ENCODE data around the gene RGR.

The RGR gene

GRCh38 chr10:84296091-84296981 lies 51.5 kb downstream of the RGR start:
- TF ChIP-seq Cebpa-rat (IDR thresholded peaks at IDR 0.05) = no peak
- H4K20me1 ChIP-seq = no peaks in the 10 kb centered on the region
- H3K27me3 ChIP-seq = no peaks in the 10 kb centered on the region
- no peak overlapping the region for H3K4me3 ChIP-seq
- no peak overlapping the region for H3K9ac ChIP-seq
- H3K27ac ChIP-seq = no peak overlapping the region
- peaks cover 0 to 31% (median 10%) of the 10 kb centered on the region in 10 experiments; a peak in 13 of 20 replicates for H3K4me1 ChIP-seq
- H3K36me3 ChIP-seq = no peaks in the 10 kb centered on the region
- no peaks in the 10 kb centered on the region for H3K9me3 ChIP-seq (replicated peaks in 1 of 11)
- peak overlapping the region in 7 of 11 experiments; percentile 6 to 42 (median 13); a peak in 8 of 22 replicates for H3K4me2 ChIP-seq

- H3K27me3 ChIP-seq = no peaks in the 10 kb centered on the region
- peaks cover 0 to 31% (median 10%) of the 10 kb centered on the region in 10 experiments; a peak in 13 of 20 replicates for H3K4me1 ChIP-seq
- no peak overlapping the region for H3K9ac ChIP-seq
- H3K27ac ChIP-seq = no peak overlapping the region
- H3K36me3 ChIP-seq = no peaks in the 10 kb centered on the region
- no peaks in the 10 kb centered on the region for H3K9me3 ChIP-seq (replicated peaks in 1 of 11)
- TF ChIP-seq Cebpa-rat (IDR thresholded peaks at IDR 0.05) = no peak
- H3K4me3 ChIP-seq = no peak overlapping the region
- H3K4me2 ChIP-seq = no peak overlapping the region; a peak in 1 of 22 replicates
- H4K20me1 ChIP-seq = no peaks in the 10 kb centered on the region; a peak in 1 of 22 replicates
Measured at GRCh38 chr10:84298057-84298456, 53.2 kb downstream of the RGR start.

- Histone ChIP-seq H4K20me1 (no peaks in the 10 kb centered on the region; a peak in 1 of 22 replicates), H3K27me3 (no peaks in the 10 kb centered on the region), H3K4me1 (peaks cover 0 to 9% (median 5%) of the 10 kb centered on the region in 10 experiments; a peak in 15 of 20 replicates), H3K9me3 (replicated peaks in 1 of 11) (0 out of 22 replicates have a peak, but pooled peaks cover 0 to 9% (median 0%) of the 10 kb centered on the region in 11 experiments), H3K4me2 (no peak overlapping the region), H3K4me3 (no peak overlapping the region), H3K36me3 (no peaks in the 10 kb centered on the region), H3K9ac (no peak overlapping the region), H3K27ac (no peak overlapping the region)
- TF ChIP-seq Cebpa-rat (IDR thresholded peaks at IDR 0.05) = no peak
Measured at GRCh38 chr10:84302223-84302622, 57.4 kb downstream of the RGR start.

GRCh38 chr10:84306751-84307384 lies 62.0 kb downstream of the RGR start:
- Histone ChIP-seq H3K27ac (peak overlapping the region in 2 of 11 experiments; percentile 9 to 48; a peak in 3 of 22 replicates), H3K36me3 (no peaks in the 10 kb centered on the region; a peak in 1 of 22 replicates), H3K27me3 (no peaks in the 10 kb centered on the region), H3K4me1 (peaks cover 23 to 48% (median 41%) of the 10 kb centered on the region in 10 experiments), H4K20me1 (no peaks in the 10 kb centered on the region; a peak in 1 of 22 replicates), H3K9ac (no peak overlapping the region), H3K9me3 (replicated peaks in 1 of 11) (peaks cover 5 to 13% (median 7%) of the 10 kb centered on the region in 11 experiments; a peak in 15 of 22 replicates), H3K4me2 (peak overlapping the region in 7 of 11 experiments; percentile 70 to 88 (median 82); a peak in 11 of 22 replicates), H3K4me3 (no peak overlapping the region)
- TF ChIP-seq Cebpa-rat (IDR thresholded peaks at IDR 0.05) = no peak

- Histone ChIP-seq H3K4me1 (peaks cover 23 to 48% (median 41%) of the 10 kb centered on the region in 10 experiments), H3K27me3 (no peaks in the 10 kb centered on the region), H3K9ac (no peak overlapping the region), H3K4me2 (peak overlapping the region; percentile 68 to 88 (median 79)), H3K36me3 (no peaks in the 10 kb centered on the region; a peak in 1 of 22 replicates), H4K20me1 (no peaks in the 10 kb centered on the region), H3K27ac (peak overlapping the region in 4 of 11 experiments; percentile 14 to 65 (median 36); a peak in 8 of 22 replicates), H3K9me3 (replicated peaks in 1 of 11) (peaks cover 5 to 13% (median 8%) of the 10 kb centered on the region in 11 experiments; a peak in 15 of 22 replicates), H3K4me3 (no peak overlapping the region)
- no peak for TF ChIP-seq Cebpa-rat (IDR thresholded peaks at IDR 0.05)
Measured at GRCh38 chr10:84308021-84308420, 63.2 kb downstream of the RGR start.

GRCh38 chr10:84308481-84309304 lies 63.8 kb downstream of the RGR start:
- peak overlapping the region; percentile 68 to 88 (median 79) for H3K4me2 ChIP-seq
- H3K4me1 ChIP-seq = peaks cover 23 to 52% (median 42%) of the 10 kb centered on the region in 10 experiments
- no peaks in the 10 kb centered on the region; a peak in 1 of 22 replicates for H3K36me3 ChIP-seq
- peak overlapping the region in 2 of 11 experiments; percentile 24 to 40; a peak in 1 of 22 replicates for H3K9ac ChIP-seq
- peak overlapping the region in 2 of 10 experiments; percentile 8 to 16; a peak in 3 of 20 replicates for H3K4me3 ChIP-seq
- no peaks in the 10 kb centered on the region for H3K27me3 ChIP-seq
- no peaks in the 10 kb centered on the region for H4K20me1 ChIP-seq
- peaks cover 5 to 13% (median 8%) of the 10 kb centered on the region in 11 experiments; a peak in 15 of 22 replicates for H3K9me3 ChIP-seq (replicated peaks in 1 of 11)
- peak in 1 of 11 experiments; percentile 44; a peak in 1 of 22 replicates for TF ChIP-seq Cebpa-rat (IDR thresholded peaks at IDR 0.05)
- H3K27ac ChIP-seq = peak overlapping the region in 9 of 11 experiments; percentile 1 to 65 (median 37); a peak in 15 of 22 replicates
